Breast epithelium (tissue), 4 donors: ENCODE measurements around the gene KCNH1. TPM values are rescaled to one million over a fixed set of nuclear protein-coding genes. Genes with fewer than 3 reads are reported as not detected.
"Not testable (repeated sequence)": the region's sequence is repeated elsewhere in the genome, so short reads cannot be mapped to it uniquely, and the experiment has no call there.

ENCODE experiments used
- DNase-seq, 2 donors: peaks; one replicate each; pipeline ENCODE4 v3.0.0-alpha.2; 2019; ENCODE audit warnings: low spot score in 2 of 2
- H3K27ac ChIP-seq, 2 donors: fragments of 200-600 bp; sonication (generic) in 1 of 2; one replicate each; pipeline ENCODE4 v1.5.1; 2016 to 2019; ENCODE audit warnings: mild to moderate bottlenecking in 1 of 2
- H3K27me3 ChIP-seq, 2 donors: fragments of 200-600 bp; sonication (generic) in 1 of 2; one replicate each; pipeline versions ENCODE4 v1.5.1 to v1.6.0; 2017 to 2019; ENCODE audit warnings: control low read depth in 1 of 2, mild to moderate bottlenecking in 1 of 2
- H3K36me3 ChIP-seq: fragments of 200-600 bp; one replicate; pipeline ENCODE4 v1.5.1; 2019
- H3K4me1 ChIP-seq, 2 donors: fragments of 200-600 bp; sonication (generic); one replicate each; pipeline ENCODE4 v1.5.1; 2016 to 2019; ENCODE audit warnings: control low read depth in 1 of 2
- H3K4me3 ChIP-seq, 3 donors: fragments of 200-600 bp; sonication (generic); 1 replicate in 2 of 3; 2 replicates in 1 of 3; pipeline ENCODE4 v1.5.1; 2016 to 2019; ENCODE audit warnings: mild to moderate bottlenecking in 3 of 3, moderate library complexity in 2 of 3
- H3K9me3 ChIP-seq, 2 donors: fragments of 200-600 bp; sonication (generic) in 1 of 2; one replicate each; pipeline ENCODE4 v1.5.1; 2016 to 2019; ENCODE audit warnings: control low read depth in 1 of 2
- POLR2A ChIP-seq: fragments of 450-650 bp; IDR thresholded peaks from one replicate; pipeline ENCODE4 v1.6.1; 2016; ENCODE audit warnings: antibody characterized with exemption, mild to moderate bottlenecking, moderate library complexity
- POLR2AphosphoS5 ChIP-seq, 3 donors: sonication (generic); formaldehyde crosslinking; IDR thresholded peaks; one replicate each; pipeline ENCODE4 v1.6.1; 2017; ENCODE audit warnings: antibody characterized with exemption in 3 of 3
- intact Hi-C: fragments of 100-400 bp; cut with DNase I; formaldehyde crosslinking; loops from one replicate; pipeline ENCODE4 v1.15.1; 2023; ENCODE audit warnings: low total_unique reads
- total RNA-seq, 3 donors: library from RNA; depleted of rRNA; stranded (reverse); fragments of >200 nt; gene quantifications; one replicate each; pipeline ENCODE4 v1.1.0, GENCODE V29; 2016
- TF ChIP-seq, protein P1 (sequence below), 3 donors: fragments of 450-650 bp; IDR thresholded peaks; one replicate each; pipeline ENCODE4 v1.5.1; 2016 to 2017; ENCODE audit warnings: antibody characterized with exemption in 3 of 3, mild to moderate bottlenecking in 3 of 3, moderate library complexity in 3 of 3

KCNH1 gene
- total RNA-seq, 3 donors from 2014 or later: 0.32 to 1.3 TPM; not detected in 1

DNA sequence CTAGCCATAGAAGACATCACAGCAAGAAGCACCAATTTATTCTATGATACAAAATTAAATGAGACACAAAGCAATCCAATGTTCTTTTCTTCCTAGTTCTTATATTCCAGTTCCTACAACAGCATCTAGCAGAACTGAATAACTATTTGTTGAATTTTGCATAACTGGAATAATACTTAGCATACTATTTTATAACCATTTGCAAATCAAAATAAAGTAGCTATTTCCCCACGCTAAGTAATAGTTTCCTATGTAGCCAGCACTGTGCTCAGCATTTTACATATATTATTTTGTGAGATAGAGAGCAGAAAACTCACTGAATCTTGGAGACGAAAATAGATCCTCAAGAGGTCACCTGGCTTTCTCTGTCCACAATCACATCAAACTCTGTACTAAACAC, 42.1 kb downstream of the KCNH1 start:
- H3K27ac ChIP-seq: no peak overlapping the region
- TF ChIP-seq, protein P1, sequence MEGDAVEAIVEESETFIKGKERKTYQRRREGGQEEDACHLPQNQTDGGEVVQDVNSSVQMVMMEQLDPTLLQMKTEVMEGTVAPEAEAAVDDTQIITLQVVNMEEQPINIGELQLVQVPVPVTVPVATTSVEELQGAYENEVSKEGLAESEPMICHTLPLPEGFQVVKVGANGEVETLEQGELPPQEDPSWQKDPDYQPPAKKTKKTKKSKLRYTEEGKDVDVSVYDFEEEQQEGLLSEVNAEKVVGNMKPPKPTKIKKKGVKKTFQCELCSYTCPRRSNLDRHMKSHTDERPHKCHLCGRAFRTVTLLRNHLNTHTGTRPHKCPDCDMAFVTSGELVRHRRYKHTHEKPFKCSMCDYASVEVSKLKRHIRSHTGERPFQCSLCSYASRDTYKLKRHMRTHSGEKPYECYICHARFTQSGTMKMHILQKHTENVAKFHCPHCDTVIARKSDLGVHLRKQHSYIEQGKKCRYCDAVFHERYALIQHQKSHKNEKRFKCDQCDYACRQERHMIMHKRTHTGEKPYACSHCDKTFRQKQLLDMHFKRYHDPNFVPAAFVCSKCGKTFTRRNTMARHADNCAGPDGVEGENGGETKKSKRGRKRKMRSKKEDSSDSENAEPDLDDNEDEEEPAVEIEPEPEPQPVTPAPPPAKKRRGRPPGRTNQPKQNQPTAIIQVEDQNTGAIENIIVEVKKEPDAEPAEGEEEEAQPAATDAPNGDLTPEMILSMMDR (IDR thresholded peaks at IDR 0.05): no peak
- TF ChIP-seq POLR2AphosphoS5 (IDR thresholded peaks at IDR 0.05) (no peak), POLR2A (no peak)
- H3K36me3 ChIP-seq: no peaks in the 10 kb centered on the region
- no peak for DNase-seq
- no peaks in the 10 kb centered on the region for H3K27me3 ChIP-seq
- H3K9me3 ChIP-seq: no peaks in the 10 kb centered on the region
- H3K4me3 ChIP-seq: no peak overlapping the region
- no peaks in the 10 kb centered on the region for H3K4me1 ChIP-seq
- intact Hi-C loops: no loop called here

DNA sequence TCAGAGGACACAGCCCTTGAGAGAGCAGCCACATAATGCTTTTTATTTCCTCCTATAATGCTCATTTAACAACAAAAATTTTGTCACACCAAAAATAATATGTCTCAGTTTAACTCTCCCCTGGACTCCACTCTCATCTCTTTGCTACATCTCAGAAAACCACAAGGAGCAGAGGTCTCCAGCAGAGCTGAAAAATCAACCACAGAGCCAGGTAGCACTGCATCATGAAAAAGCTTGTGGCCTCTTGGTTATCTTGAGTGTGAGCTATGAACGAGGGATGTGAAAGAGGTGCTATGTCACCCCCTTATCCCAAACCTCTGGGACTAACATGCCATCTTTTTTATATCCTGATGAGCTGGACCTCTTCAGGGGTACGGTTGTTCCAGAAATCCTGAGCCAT, 44.4 kb downstream of the KCNH1 start:
- intact Hi-C loops: no loop called here
- no peak overlapping the region for H3K4me3 ChIP-seq
- no peaks in the 10 kb centered on the region for H3K36me3 ChIP-seq
- H3K4me1 ChIP-seq: no peaks in the 10 kb centered on the region
- DNase-seq: no peak
- H3K27me3 ChIP-seq: no peaks in the 10 kb centered on the region
- TF ChIP-seq, protein P1 (IDR thresholded peaks at IDR 0.05): no peak
- TF ChIP-seq POLR2A (no peak), POLR2AphosphoS5 (IDR thresholded peaks at IDR 0.05) (no peak)
- no peak overlapping the region for H3K27ac ChIP-seq
- H3K9me3 ChIP-seq: no peaks in the 10 kb centered on the region

DNA sequence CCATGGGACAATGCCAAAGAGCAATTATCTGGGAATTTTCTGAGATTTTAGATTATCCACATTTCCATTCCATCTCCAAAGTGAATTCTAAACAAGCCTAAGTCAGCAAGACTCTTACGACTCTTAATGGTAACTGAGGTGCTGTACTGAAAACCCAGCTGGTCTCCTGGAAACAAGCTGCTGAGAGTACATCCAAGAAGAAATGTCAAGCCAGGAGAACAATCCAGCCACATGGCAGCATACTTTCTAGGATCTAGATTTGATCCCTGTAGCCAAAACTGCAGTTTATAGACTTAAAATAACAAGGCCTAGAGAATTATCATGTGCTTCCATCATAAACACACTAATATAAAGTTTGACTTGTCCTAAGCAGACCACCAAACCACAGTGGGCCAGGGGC, 45.8 kb downstream of the KCNH1 start:
- no peaks in the 10 kb centered on the region for H3K36me3 ChIP-seq
- no peaks in the 10 kb centered on the region for H3K4me1 ChIP-seq
- TF ChIP-seq POLR2A: no peak
- TF ChIP-seq, protein P1 (IDR thresholded peaks at IDR 0.05): no peak
- TF ChIP-seq POLR2AphosphoS5 (IDR thresholded peaks at IDR 0.05): no peak
- no peaks in the 10 kb centered on the region for H3K9me3 ChIP-seq
- no peak overlapping the region for H3K4me3 ChIP-seq
- H3K27ac ChIP-seq: no peak overlapping the region
- no peak for DNase-seq
- H3K27me3 ChIP-seq: no peaks in the 10 kb centered on the region
- intact Hi-C loops: no loop called here

DNA sequence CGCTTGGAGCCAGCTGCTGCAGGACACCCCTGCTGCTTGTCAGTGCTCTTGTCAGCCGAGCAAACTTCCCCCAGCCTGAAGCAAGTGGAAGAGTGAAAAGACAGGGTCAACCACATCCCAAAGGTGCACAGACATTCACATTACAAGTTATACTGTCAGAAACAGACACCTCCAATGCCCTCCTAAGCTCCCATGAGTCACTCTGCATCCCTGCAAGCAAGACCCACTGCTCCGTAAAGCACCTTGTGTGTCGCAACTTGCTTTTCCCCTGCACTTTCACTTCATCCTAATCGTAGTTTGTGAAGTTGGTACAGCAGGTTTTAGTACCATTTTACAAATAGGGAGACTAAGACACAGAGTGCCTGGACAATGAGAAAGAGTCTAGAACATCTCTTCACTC, 51.1 kb downstream of the KCNH1 start:
- DNase-seq: no peak
- TF ChIP-seq POLR2A (no peak), POLR2AphosphoS5 (IDR thresholded peaks at IDR 0.05) (no peak)
- TF ChIP-seq, protein P1 (IDR thresholded peaks at IDR 0.05): no peak
- H3K27me3 ChIP-seq: no peaks in the 10 kb centered on the region
- H3K36me3 ChIP-seq: no peaks in the 10 kb centered on the region
- H3K9me3 ChIP-seq: no peaks in the 10 kb centered on the region
- H3K27ac ChIP-seq: no peak overlapping the region
- intact Hi-C loops: no loop called here
- no peak overlapping the region for H3K4me3 ChIP-seq
- H3K4me1 ChIP-seq: no peaks in the 10 kb centered on the region

DNA sequence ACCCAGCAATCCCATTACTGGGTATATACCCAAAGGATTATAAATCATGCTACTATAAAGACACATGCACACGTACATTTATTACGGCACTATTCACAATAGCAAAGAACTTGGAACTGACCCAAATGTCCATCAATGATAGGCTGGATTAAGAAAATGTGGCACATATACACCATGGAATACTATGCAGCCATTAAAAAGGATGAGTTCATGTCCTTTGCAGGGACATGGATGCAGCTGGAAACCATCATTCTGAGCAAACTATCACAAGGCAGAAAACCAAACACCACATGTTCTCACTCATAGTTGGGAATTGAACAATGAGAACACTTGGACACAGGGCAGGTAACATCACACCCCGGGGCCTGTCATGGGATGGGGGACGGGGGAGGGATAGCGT, 52.5 kb downstream of the KCNH1 start:
- H3K4me1 ChIP-seq, H3K27ac ChIP-seq, H3K9me3 ChIP-seq, H3K4me3 ChIP-seq, H3K36me3 ChIP-seq, H3K27me3 ChIP-seq, intact Hi-C loops, DNase-seq: not testable (repeated sequence)

DNA sequence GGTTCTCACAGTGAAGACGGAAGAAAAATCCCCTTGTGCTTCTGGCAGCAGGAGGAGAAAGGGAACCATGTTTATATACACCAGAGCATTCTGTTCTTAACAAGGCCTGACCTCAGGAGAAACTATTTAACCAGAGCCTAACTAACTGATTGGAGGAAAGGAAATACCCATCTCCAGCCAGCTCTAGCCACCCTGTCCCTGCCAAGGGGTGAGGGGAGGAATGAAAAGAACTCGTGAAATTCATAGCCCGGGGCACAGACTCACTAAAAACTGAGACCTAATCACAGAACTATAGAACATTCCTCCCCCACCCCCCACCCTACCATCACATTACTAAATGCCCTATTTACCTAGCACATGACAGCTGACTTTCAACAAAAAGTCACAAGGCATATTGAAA, 65.0 kb downstream of the KCNH1 start:
- Histone ChIP-seq H3K4me1 (no peaks in the 10 kb centered on the region), H3K27me3 (no peaks in the 10 kb centered on the region), H3K9me3 (no peaks in the 10 kb centered on the region), H3K27ac (no peak overlapping the region), H3K36me3 (no peaks in the 10 kb centered on the region), H3K4me3 (no peak overlapping the region)
- no peak for DNase-seq
- no peak for TF ChIP-seq POLR2AphosphoS5 (IDR thresholded peaks at IDR 0.05)
- TF ChIP-seq POLR2A: no peak
- TF ChIP-seq, protein P1 (IDR thresholded peaks at IDR 0.05): no peak
- intact Hi-C loops: no loop called here
